DMS 273 treated with DMSO at 0.1 percent for 48 hours (cell line): Measurements from ENCODE around the gene RRAS2.

Experiments used
- DNase-seq: peaks from one replicate; lab custom pipeline; 2025; lab: John Stamatoyannopoulos, UW

RRAS2 gene

GRCh38 chr11:14336507-14337503, 22.2 kb downstream of the RRAS2 start:
- DNase-seq, result no peak

GRCh38 chr11:14335712-14336111, 23.3 kb downstream of the RRAS2 start:
- no peak for DNase-seq

- no peak for DNase-seq
Measured at GRCh38 chr11:14334893-14335292, 24.1 kb downstream of the RRAS2 start.

DNA sequence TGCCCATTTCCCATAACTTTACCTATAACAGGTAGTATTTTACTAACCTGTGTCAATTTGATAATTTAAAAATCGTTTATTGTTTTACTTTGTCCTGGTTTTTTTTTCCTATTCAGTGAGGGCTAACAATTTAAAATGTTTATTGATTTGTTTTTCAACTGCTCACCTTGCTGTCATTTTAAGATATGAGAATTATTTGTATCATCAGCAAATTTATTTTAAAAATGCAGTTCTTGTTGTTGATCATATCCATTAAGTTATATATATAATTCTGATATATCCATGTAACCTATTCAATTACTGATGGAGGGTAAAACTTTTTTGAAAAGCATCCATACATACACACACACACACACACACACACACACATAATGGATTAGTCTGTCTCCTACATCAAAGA, 24.8 kb downstream of the RRAS2 start:
- DNase-seq, result no peak

DNA sequence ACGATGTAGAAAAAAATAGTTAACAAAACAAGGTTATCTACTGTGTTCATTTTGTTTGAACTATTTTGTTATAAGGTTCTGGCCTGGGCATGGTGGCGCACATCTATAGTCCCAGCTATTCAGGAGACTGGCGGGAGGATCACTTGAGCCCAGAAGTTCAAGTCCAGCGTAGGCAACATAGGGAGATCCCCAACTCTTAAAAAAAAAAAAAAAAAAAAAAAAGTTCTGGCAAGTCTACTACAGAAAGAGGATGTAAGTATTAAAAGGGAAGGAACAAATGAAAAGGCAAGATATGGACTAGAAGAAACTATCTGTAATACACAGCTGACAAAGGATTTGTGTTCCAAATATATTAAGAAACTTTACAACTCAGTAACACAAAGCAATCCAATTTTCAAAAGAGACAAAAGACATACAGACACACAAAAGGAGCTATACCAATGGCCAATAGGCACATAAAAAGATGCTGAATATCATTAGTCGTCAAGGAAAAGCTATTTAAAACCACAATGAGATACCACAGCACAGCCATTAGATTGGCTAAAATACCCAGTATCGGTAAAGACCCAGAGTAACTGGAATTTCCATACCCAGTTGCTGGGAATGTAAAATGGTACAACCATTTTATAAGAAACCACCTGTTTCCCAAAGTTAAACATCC, 27.4 kb downstream of the RRAS2 start:
- no peak for DNase-seq

DNA sequence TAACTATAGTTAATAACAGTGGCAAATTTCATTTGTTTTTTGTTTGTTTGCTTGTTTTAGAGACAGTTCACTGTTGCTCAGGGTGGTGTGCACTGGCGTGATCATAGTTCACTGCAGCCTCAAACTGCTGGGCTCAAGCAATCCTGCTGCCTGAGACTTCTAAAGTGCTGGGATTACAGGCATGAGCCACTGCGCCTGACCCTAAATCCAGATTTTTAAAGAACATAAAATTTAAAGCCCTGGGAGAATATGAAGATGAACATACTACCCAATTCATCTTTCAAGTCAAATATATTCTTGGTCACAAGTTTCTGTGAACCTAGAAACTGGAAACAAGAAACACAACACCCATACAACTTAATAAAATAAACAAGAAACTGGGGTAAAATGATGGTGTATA, 28.1 kb downstream of the RRAS2 start:
- DNase-seq, result no peak

DNA sequence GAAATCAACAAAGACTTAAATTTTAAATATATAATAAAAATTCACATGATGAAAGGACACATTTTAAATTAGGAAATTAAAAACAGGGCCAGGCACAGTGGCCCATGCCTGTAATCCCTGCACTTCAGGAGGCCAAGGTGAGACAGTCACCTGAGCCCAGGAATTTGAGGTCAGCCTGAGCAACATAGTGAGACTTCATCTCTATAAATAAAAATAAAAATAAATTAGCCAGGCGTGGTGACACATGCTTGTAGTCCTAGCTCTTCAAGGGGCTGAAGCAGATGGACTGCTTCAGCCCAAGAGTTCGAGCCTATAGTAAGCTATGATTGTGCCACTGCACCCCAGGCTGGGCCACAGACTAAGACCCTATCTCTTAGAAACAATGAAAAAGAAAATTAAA, 29.3 kb downstream of the RRAS2 start:
- no peak for DNase-seq

DNA sequence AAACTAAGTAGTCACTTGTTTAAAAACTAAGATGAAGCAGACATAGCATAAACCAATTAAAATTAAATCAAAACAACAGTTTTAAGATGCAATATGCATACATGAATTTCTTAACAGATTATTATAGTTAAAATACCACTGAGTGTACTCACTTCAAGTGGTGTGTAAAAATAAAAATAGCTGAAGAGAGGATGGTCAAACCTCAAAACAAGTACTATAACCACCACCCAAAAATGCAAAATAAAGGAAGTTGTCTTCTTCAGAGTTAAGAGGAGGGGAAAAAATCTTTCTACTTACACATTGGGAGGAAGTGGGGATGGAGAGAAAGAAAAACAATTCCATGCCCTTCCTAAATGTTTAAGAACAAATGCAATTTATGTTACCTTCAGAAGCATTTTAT, 31.9 kb downstream of the RRAS2 start:
- DNase-seq, result no peak

DNA sequence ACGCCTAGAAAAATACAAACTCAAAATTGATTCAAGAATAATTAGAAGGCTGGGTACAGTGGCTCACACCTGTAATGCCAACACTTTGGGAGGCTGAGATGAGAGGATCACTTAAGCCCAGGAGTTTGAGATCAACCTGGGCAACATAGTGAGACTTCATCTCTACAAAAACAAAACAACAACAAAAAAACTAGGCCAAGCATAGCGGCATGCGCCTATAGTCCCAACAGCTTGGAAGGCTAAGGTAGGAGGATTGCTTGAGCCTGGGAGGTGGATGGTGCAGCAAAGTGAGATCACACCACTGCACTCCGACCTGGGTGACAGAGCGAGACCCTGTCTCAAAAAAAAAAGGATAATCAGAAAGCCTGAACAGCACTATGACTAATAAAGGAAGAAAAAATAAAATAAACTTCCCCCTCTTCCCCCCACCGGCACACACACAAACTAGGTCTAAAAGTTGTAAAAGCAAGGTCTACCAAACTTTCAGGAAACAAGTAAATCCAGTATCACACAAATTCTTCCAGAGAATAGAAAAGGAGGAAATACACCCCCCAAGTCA, 35.8 kb downstream of the RRAS2 start:
- no peak for DNase-seq

- no peak for DNase-seq
Measured at GRCh38 chr11:14322510-14322909, 36.5 kb downstream of the RRAS2 start.

- no peak for DNase-seq
Measured at GRCh38 chr11:14320020-14320419, 39.0 kb downstream of the RRAS2 start.

GRCh38 chr11:14318581-14318981, 40.4 kb downstream of the RRAS2 start:
- no peak for DNase-seq

GRCh38 chr11:14317659-14318325, 41.2 kb downstream of the RRAS2 start:
- no peak for DNase-seq

DNA sequence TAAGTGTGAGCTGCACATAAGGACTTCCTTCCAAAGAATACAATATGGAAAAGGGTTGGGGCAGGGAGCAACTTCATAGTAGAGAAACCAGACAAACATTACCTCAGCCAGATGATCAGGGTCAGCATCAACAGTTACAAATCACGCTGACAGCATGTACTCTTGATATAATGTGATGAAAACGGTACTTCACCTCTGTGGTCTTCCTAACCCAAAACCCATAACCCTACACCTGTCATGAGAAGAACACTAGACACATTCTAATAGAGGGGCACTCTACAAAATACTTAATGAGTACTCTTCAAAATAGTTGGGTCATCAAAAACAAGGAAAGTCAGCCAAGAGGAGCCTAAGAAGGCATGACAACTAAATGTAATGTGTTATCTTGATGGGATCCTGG, 43.9 kb downstream of the RRAS2 start:
- no peak for DNase-seq

- DNase-seq, result no peak
Measured at GRCh38 chr11:14314127-14314526, 44.9 kb downstream of the RRAS2 start.

GRCh38 chr11:14312736-14313438, 46.1 kb downstream of the RRAS2 start:
- DNase-seq, result no peak

- no peak for DNase-seq
Measured at GRCh38 chr11:14310679-14311078, 48.3 kb downstream of the RRAS2 start.

DNA sequence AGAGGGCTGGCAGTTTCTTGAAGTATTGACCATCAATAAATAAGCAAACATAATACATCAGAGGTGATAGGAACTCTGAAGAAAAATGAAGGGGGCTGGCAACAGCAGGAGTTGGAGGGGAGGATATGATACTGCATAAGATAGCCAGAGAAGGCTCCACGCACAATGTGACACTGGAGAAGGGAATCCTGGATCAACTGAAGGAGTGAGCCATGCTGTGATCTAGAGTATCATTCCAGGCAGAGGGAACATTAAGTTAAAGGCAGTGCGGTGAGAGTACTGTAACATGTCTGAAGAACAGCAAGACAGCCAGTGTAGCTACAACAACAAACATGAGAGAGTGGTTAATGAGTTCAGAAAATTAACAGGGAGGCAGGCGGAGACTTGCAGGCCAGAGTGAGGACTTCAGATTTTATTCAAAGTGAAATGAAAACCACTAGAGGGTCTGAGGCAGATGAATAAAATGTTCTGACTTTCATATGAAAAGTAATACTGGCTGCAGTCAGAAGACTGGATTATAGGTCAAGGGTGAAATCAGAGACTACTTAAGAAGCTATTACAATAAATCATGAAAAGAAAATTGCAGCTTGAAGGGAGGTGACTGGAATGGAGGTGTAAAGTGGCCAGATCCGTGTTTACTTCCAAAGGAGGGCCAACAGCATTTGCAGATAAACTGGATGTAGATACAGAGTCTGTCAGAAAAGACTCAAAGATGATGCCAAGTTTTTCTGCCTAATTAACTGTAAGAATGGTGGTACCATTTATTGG, 49.4 kb downstream of the RRAS2 start:
- DNase-seq, result no peak

DNA sequence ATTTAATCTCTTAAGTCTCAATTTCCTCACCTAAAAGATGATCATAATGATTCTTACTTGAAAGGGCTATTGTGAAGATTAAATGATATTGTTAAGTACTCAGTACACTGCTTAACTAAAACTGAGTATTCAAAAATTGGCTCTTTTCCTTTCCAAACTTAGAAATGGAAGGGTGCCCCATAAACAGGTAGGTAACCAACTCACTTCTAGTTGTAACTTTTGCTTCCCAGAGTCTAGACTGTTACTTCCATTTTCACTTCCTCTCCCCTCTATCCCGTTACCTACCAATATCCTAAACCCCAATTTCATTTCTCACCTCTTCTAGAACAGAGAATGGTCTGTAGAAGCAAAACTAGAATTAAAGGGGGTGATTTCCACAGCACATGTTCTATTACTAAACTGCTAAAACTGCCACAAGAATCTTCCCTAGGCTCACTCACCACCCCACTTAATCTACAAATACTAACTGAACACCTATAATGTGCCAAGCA, 50.0 kb downstream of the RRAS2 start:
- no peak for DNase-seq

DNA sequence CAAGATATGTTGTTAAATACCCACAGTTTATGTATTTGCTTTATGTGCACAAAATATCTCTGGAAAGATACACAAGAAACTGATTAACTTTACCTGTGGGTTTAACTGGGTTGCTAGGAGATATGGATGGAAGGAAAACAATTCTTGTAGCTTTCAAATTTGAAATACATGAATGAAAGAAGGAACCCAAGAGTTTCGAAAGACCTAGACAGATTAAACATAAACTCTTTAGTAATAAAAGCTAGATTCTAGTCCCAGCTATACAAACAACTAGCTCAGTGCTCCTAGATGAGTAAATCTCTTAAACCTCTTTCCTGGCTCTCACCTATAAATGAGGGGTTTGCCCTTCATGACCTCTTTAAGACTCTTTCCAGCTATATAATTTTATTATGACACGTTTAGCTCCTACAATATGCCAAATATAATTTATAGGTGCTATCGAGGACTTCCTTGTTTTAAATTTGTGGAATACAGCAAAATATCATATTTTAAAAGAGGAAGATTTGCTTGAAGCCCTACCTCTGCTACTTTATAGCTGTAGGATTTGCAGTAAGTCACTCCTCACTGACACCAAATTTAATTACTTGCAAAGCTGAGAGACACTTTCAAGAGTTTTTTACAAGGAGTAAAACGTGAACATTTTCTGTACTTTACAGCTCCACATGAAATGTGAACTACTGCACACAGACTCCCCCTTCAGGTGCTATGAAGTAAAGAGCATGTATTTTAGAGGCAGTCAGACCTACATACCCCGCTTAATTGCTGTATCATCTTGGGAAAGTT, 50.7 kb downstream of the RRAS2 start:
- peak; percentile 7 for DNase-seq
